ENCODE data around the gene EFS.
"Not testable (repeated sequence)": the region's sequence is repeated elsewhere in the genome, so short reads cannot be mapped to it uniquely, and the experiment has no call there.

Gene EFS, protein sequence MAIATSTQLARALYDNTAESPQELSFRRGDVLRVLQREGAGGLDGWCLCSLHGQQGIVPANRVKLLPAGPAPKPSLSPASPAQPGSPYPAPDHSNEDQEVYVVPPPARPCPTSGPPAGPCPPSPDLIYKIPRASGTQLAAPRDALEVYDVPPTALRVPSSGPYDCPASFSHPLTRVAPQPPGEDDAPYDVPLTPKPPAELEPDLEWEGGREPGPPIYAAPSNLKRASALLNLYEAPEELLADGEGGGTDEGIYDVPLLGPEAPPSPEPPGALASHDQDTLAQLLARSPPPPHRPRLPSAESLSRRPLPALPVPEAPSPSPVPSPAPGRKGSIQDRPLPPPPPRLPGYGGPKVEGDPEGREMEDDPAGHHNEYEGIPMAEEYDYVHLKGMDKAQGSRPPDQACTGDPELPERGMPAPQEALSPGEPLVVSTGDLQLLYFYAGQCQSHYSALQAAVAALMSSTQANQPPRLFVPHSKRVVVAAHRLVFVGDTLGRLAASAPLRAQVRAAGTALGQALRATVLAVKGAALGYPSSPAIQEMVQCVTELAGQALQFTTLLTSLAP

GRCh38 chr14:23365036-23365731 is at the start of gene EFS:
TSS of gene EFS (minus strand) at chr14:23365172. CDS start at chr14:23365025, 147 bp downstream.
- no peak for DNase-seq

GRCh38 chr14:23414254-23414653 is 49.3 kb upstream of the EFS start:
- DNase-seq: no peak

DNA sequence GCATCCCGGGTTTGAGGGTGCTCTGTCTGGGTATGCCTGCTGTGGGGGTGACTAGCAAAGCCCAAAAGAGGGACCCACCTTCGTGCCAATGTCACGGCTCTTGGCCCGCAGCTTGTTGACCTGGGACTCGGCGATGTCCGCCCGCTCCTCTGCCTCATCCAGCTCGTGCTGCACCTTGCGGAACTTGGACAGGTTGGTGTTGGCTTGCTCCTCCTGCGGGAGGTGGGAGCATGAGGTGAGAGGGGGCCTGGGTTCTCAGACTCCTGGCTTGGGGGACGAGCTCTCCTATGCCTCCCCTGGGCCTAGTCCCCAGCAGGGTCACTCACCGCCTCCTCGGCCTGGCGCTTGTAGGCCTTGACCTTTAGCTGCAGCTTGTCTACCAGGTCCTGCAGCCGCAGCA is 48.7 kb upstream of the EFS start:
- DNase-seq: no peak

- DNase-seq: no peak
Measured at GRCh38 chr14:23411563-23412525, 46.9 kb upstream of the EFS start.

DNA sequence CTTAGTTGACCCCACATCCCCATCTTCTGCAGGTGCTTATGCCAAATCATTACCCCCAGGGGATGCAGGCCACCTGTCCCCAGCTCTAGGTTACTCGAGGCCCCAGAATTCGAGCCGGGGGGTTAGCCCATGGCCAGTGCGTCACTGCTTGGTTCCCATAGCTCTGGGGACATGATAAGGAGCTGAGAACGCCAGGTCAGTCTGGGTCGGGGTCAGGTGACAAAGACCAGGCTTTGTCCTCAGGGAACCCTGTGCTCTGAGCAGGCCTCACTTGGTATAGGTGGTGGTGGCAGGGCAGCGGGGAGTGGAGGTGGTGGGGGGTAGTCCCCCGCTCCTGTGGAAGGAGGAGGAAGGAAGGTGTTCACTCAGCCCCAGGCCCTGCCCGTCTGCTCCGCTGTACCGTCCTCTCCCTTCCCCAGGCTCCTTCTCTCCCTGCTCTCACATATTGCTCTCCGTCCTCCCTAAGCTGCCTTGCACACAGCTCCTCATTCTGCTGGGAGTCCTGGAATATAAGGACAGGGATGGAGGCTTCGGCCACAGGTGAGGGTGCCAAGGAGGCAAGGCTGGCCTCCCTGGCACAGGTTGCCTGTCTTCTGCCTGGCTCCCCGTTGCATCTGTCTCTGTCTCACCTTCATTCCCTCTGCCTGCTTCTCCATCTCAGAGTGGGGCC is 45.1 kb upstream of the EFS start:
- no peak for DNase-seq

DNA sequence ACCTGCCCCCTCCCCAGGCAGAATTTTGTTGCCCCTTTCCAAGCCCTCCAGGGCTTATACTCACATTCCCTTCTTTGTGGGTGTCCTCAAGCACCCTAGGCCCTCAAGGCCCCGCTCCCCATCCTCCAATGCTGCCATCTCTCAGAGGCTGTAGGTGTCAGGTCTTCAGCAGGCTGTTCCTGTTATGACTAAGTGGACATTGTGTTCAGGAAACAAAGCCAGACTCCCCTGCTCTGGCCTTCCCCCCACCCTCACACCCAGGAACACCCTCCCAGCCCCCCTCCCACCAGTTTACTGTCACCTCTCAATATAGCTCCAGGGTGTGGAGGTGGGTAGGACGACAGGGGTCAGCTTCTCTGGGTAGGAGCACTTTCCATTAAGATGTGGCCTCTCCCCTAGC is 44.5 kb upstream of the EFS start:
- DNase-seq: no peak

DNA sequence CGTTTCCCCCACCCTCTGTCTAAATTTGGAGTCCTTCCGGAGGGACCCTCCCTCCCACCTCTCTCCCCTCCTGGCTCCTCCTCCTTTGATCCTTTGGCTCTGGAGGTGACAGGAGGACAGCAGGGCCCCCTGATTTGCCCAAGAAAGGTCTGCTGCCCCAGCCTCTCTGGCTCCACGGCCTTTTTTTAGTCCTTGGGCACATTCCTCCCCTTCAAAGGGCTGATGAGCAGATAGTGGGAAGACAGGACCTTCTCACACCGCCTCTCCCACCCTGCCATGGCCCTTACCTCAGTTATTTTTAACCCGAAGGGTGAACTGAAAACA is 43.3 kb upstream of the EFS start:
- no peak for DNase-seq

DNA sequence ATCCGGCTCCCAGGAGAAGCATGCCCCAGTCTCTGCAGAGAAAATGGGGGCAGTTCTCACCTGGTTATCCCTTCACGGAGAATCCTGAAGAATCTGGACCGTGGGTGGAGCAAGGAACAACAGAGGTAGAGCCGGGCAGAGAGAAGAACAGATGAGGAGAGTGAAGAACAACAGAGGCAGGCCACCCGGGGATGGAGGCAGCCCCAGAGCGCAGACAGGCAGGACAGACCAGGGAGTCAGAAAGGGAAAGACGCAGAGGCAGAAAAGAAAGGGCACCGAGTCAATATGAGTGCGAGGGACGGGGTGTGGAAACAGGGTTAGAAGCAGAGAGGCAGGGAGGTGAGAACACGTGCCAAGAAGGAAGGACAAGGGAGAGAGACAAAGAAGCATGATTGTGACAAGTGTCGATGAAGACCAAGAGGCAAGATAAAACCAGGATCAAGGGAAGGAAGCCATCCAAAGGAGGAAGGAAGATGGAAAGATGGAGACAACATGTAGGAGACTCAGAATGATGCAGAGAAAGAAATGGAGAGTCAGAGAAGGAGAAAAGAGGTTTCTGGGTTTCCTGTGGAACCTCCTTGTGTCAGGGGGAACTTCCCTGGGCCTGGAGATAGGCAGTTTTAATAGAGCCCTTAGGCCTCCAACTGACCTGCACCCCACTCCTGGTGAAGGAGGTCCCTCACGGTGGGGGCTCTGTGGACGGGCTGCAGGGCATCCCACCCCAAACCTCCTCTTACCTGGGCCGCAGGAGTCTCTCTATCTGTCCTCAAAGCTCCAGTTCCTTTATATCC is 42.7 kb upstream of the EFS start, which contains the start of gene MYH6:
Gene MYH6 (minus strand): TSS at position 758 of the 791 bp plus-strand sequence. CDS start 1,050 bp downstream, outside the sequence.
- DNase-seq: no peak

DNA sequence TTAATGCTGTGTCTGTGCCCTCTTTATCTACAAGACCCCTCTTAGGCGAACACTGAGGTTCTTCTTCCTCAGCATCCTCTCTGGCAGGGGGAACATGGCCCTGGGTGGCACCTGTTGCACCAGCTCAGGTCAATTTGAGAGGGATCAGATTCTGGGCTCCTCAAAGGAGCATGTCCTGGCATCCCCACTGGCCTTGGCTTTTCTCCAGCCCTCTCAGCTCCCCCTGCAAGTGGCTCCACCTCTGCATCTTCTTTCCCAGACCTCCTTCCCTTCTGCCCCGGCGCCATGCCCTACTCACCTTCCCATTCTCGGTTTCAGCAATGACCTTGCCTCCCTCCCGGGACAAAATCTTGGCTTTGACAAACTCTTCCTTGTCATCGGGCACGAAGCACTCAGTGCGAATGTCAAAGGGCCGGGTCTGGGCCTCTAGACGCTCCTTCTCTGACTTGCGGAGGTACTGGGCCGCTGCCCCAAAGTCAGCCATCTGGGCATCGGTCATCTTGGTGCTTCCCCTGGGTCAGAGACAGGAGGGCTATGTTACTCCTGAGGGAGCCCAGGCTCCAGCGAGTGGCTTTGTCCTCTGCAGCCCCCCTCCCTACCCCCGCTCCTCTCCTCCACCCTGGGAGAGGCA is 41.9 kb upstream of the EFS start:
- no peak for DNase-seq

- no peak for DNase-seq
Measured at GRCh38 chr14:23406244-23406643, 41.3 kb upstream of the EFS start.

DNA sequence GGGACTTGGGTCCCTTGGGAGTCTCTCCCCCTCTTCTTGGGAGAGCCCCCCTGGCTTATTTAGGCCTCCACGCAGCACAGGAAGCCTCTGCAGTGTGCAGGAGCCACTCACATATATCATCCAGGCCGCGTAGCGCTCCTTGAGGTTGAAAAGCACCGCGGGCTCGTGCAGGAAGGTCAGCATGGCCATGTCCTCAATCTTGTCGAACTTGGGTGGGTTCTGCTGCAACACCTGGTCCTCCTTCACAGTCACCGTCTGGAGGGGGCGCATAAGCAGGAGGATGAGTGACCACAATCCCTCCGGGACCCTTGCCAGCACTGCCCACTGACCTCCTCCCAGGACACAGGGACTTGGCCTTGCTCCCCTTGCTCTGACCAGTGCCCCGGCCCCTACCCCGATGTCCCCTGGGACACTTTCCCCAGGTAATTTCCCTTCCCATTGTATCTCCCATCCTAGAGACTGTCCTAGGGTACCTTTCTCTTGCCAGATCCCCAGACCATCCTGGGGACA is 40.6 kb upstream of the EFS start:
- DNase-seq: no peak

- DNase-seq: no peak
Measured at GRCh38 chr14:23405096-23405495, 40.1 kb upstream of the EFS start.

- DNase-seq: no peak
Measured at GRCh38 chr14:23404331-23404900, 39.4 kb upstream of the EFS start.

GRCh38 chr14:23403908-23404307 is 38.9 kb upstream of the EFS start:
- no peak for DNase-seq

- DNase-seq: no peak
Measured at GRCh38 chr14:23403139-23403438, 38.1 kb upstream of the EFS start.

DNA sequence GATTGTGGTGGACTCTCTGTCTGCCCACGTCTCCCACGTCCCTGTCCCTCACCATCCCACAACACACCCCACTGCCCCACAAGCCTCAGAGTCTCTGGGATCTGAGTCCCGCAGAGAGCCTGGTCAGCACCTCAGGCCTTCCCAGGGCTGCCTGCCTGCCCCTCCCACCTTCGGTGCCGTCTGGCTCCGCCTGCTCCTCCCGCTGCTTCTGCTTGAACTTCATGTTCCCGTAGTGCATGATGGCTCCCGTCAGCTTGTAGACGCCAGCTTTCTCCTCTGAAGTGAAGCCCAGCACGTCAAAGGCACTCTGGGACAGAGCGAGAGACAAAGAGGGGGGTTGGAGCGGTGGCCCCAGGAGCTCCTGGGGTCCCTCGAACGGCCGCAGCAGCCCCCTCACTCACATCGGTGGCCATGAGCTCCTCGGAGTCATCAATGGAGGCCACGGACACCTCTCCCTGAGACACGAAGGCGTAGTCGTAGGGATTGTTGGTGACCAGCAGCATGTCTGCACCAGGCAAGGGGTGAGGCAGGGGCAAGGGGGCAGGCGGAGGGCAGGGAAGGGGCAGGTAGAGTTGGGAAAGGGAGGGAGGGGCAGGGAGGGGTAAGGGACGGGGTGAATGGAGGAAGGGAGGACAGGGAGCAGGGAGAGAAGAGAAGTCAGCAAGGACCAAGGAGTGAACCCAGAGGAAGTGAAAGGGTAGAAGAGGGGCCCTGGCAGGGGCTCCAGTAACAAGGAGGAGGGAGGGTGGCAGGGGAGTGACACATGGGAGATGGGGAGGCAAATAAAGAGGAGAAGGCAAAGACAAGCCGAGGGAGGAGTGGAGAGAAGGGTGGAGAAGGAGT is 37.5 kb upstream of the EFS start:
- DNase-seq: no peak

DNA sequence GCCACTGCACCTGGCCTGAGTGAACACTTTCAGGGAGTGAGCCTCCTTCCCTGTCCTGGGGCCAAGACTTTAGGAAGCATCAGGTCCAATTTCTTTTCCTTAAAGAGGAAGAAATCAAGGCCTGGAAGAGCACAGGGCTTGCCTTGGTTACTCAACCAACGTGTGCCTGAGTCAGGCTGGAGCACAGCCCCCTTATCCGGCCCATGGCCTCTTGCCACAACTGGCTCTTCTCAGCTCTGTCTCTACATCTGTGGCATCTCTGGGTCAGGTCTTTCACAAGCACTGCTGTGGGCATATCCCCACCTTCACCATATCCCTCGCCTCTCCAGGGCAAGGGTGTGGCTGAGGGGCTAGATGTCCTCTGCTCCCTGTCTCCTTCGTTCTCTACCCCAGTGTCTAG is 36.3 kb upstream of the EFS start:
- no peak for DNase-seq

DNA sequence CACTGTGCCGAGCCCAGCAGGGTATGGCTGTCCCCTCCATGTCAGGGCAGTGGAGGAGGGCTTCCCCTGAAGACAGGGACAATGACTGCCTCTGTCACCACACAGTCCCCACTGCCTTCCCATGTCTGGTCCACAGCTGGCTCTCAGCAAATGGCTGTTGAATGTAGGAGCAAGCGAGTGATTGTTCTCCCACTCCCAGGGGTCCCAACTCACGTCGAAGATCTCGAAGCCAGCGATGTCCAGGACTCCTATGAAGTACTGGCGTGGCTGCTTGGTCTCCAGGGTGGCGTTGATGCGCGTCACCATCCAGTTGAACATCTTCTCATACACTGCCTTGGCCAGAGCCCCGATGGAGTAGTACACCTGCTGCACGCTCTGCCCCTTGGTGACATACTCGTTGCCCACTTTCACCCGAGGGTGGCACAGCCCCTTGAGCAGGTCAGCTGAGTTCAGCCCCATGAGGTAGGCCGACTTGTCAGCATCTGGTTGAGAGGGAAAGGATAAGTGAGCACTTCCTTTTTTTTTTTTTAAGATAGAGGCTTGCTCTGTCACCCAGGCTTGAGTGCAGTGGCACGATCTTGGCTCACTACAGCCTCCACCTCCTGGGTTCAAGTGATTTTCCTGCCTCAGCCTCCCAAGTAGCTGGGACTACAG is 35.7 kb upstream of the EFS start:
- not testable (repeated sequence) for DNase-seq

DNA sequence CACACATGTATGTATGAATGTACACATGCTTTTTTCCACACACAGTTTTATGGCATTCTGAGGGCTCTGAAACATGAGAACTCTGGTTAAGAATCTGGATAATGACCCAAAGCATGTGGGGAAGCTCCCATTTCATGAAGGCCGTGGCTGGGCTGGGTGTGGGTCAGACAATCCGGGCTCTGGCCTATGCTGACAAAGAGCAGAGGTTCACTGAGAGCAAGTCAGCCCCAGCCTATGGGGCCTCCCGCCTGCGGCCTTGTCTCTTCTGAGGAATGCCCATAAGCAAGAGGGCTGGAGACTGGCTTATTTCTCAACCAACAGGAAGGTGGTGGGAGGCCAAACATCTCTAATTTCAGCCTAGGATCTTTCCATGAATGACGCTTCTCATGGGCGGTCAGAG is 34.6 kb upstream of the EFS start:
- DNase-seq: no peak

Measured in kidney glomerular epithelial cell (primary cell).